HCT116 (cell line): ENCODE results near the gene DGKB. TPM values are rescaled to one million over a fixed set of nuclear protein-coding genes. Genes with fewer than 3 reads are reported as not detected.

Experiments
- ATAC-seq: fragments of 200-7000 bp; cut with Tn5 transposase; 2 replicates; pipeline ENCODE4 v1.9.1; 2020; ENCODE audit warnings: mild to moderate bottlenecking, moderate library complexity
- BruUV-seq: library from RNA; stranded (reverse); fragments of 400-500 nt; replicated peaks from 2 replicates; lab custom pipeline; 2021; lab: Mats Ljungman, UMichigan
- CTCF ChIA-PET: fragments of 300-600 bp; sonication (Branson Sonifier 250); formaldehyde crosslinking; loops from one replicate; lab custom pipeline; 2021; ENCODE audit warnings: antibody characterized with exemption; lab: Charles Lee
- POLR2A ChIA-PET: fragments of 300-600, 350-600 bp; sonication (Branson Sonifier 250); formaldehyde crosslinking; loops from one replicate; lab custom pipeline; 2021; ENCODE audit warnings: antibody characterized with exemption; lab: Charles Lee
- RAD21 ChIA-PET, 2 experiments: fragments of 300-600 bp; sonication (Branson Sonifier 250); formaldehyde crosslinking; loops; one replicate each; lab custom pipeline; 2023; ENCODE audit warnings: low total read pairs in 2 of 2; ENCODE audit not compliant: uncharacterized antibody in 2 of 2, unreplicated experiment in 2 of 2, low non-redundant PET in 1 of 2; lab: Charles Lee
- DNase-seq: peaks from one replicate; pipeline ENCODE4 v3.0.0-alpha.2; 2010; ENCODE audit warnings: low read depth, low spot score
- H2AFZ ChIP-seq: fragments of 200-600 bp; shearing (Covaris generic), sonication (generic); 2 replicates; pipeline ENCODE4 v1.6.1; 2017; ENCODE audit warnings: low read depth, mixed run types, mixed read lengths, antibody characterized with exemption, low read length; ENCODE audit not compliant: poor library complexity, severe bottlenecking
- H3K27ac ChIP-seq: 2 replicates; pipeline ENCODE4 v1.5.1; 2012; ENCODE audit warnings: low read depth, low read length
- H3K27me3 ChIP-seq: fragments of 200-600 bp; sonication (generic); 2 replicates; pipeline ENCODE4 v1.6.1; 2016; ENCODE audit warnings: mixed run types, low read length, mixed read lengths; ENCODE audit not compliant: insufficient read depth
- H3K36me3 ChIP-seq, 2 experiments: fragments of 200-500 bp in 1 of 2; fragments of 200-600 bp in 1 of 2; sonication (Bioruptor generic) in 1 of 2; sonication (generic) in 1 of 2; 2 replicates each; pipeline versions ENCODE4 v1.5.1 to v1.6.1; 2014 to 2016; ENCODE audit warnings: low read length in 2 of 2, inconsistent platforms in 1 of 2, mixed read lengths in 1 of 2, mixed run types in 1 of 2; ENCODE audit not compliant: insufficient read depth in 2 of 2, control insufficient read depth in 1 of 2
- H3K4me1 ChIP-seq, 2 experiments: fragments of 200-600 bp in 1 of 2; sonication (generic) in 1 of 2; 2 replicates each; pipeline versions ENCODE4 v1.5.1 to v1.6.1; 2012 to 2017; ENCODE audit warnings: low read length in 2 of 2, inconsistent platforms in 1 of 2, mild to moderate bottlenecking in 1 of 2, mixed read lengths in 1 of 2, mixed run types in 1 of 2, moderate library complexity in 1 of 2; ENCODE audit not compliant: insufficient read depth in 2 of 2, control insufficient read depth in 1 of 2
- H3K4me2 ChIP-seq: fragments of 200-600 bp; sonication (generic); 2 replicates; pipeline ENCODE4 v1.6.1; 2017; ENCODE audit warnings: mixed run types, low read length, mixed read lengths
- H3K4me3 ChIP-seq, 2 experiments: fragments of 200-600 bp in 1 of 2; sonication (generic) in 1 of 2; replicated peaks in 1 of 2; 2 replicates each; pipeline ENCODE4 v1.5.1; 2011 to 2016; ENCODE audit warnings: low read length in 2 of 2, control low read depth in 1 of 2, low read depth in 1 of 2, mild to moderate bottlenecking in 1 of 2, mixed read lengths in 1 of 2, mixed run types in 1 of 2
- H3K79me2 ChIP-seq: fragments of 200-600 bp; sonication (generic); 2 replicates; pipeline ENCODE4 v1.6.1; 2017; ENCODE audit warnings: mild to moderate bottlenecking, mixed run types, low read length, moderate library complexity, mixed read lengths; ENCODE audit not compliant: insufficient read depth
- H3K9ac ChIP-seq: fragments of 200-600 bp; sonication (generic); 2 replicates; pipeline ENCODE4 v1.6.1; 2016; ENCODE audit warnings: low read length, mixed read lengths
- H3K9me2 ChIP-seq: fragments of 200-600 bp; sonication (generic), shearing (Covaris generic); 2 replicates; pipeline ENCODE4 v1.6.1; 2017; ENCODE audit warnings: mixed run types, mild to moderate bottlenecking, moderate library complexity; ENCODE audit not compliant: insufficient read depth
- H3K9me3 ChIP-seq, 2 experiments: fragments of 200-500 bp in 1 of 2; fragments of 200-600 bp in 1 of 2; sonication (Bioruptor generic) in 1 of 2; sonication (generic) in 1 of 2; 2 replicates each; pipeline ENCODE4 v1.6.1; 2014 to 2017; ENCODE audit warnings: low read length in 2 of 2, mixed read lengths in 2 of 2, inconsistent platforms in 1 of 2, low read depth in 1 of 2, mild to moderate bottlenecking in 1 of 2, mixed run types in 1 of 2, moderate library complexity in 1 of 2; ENCODE audit not compliant: control insufficient read depth in 1 of 2, insufficient read depth in 1 of 2
- H4K20me1 ChIP-seq: fragments of 200-600 bp; sonication (generic), shearing (Covaris generic); 2 replicates; pipeline ENCODE4 v1.6.1; 2017; ENCODE audit warnings: mixed run types, mild to moderate bottlenecking, moderate library complexity; ENCODE audit not compliant: insufficient read depth
- CBX3 ChIP-seq: IDR thresholded peaks from 2 replicates; pipeline ENCODE4 v1.6.1; 2012; ENCODE audit warnings: low read depth
- CTCF ChIP-seq, 3 experiments: fragments of 200-600 bp in 1 of 3; sonication (generic) in 1 of 3; IDR thresholded peaks in 2 of 3; conservative IDR thresholded peaks in 1 of 3; 2 replicates each; pipeline ENCODE4 v1.5.1; 2012 to 2017; ENCODE audit warnings: low read depth in 2 of 3, low read length in 2 of 3, antibody characterized with exemption in 1 of 3, borderline replicate concordance in 1 of 3, control low read depth in 1 of 3, mild to moderate bottlenecking in 1 of 3, mixed read lengths in 1 of 3, mixed run types in 1 of 3, moderate library complexity in 1 of 3; ENCODE audit not compliant: insufficient read depth in 1 of 3
- EGR1 ChIP-seq: IDR thresholded peaks from 2 replicates; pipeline ENCODE4 v1.6.1; 2012; ENCODE audit warnings: low read depth
- EZH2 ChIP-seq: fragments of 200-600 bp; sonication (generic); IDR thresholded peaks from 2 replicates; pipeline ENCODE4 v1.6.1; 2017; ENCODE audit warnings: antibody characterized with exemption, mixed run types
- EZH2phosphoT487 ChIP-seq: fragments of 200-600 bp; IDR thresholded peaks from 2 replicates; pipeline ENCODE4 v1.6.1; 2018; ENCODE audit warnings: antibody characterized with exemption, borderline replicate concordance
- POLR2A ChIP-seq: IDR thresholded peaks from 2 replicates; pipeline ENCODE4 v1.7.0; 2011; ENCODE audit warnings: borderline replicate concordance; ENCODE audit not compliant: insufficient read depth, insufficient read length; ENCODE audit errors: extremely low read depth
- POLR2AphosphoS5 ChIP-seq: IDR thresholded peaks from 2 replicates; pipeline ENCODE4 v1.6.1; 2011; ENCODE audit warnings: mild to moderate bottlenecking, low read depth, low read length, moderate library complexity
- RAD21 ChIP-seq: IDR thresholded peaks from 2 replicates; pipeline ENCODE4 v1.6.1; 2012; ENCODE audit warnings: low read depth, mild to moderate bottlenecking
- SIN3A ChIP-seq: IDR thresholded peaks from 2 replicates; pipeline ENCODE4 v1.6.1; 2012; ENCODE audit warnings: low read depth
- SP1 ChIP-seq: IDR thresholded peaks from 2 replicates; pipeline ENCODE4 v1.6.1; 2012; ENCODE audit warnings: low read depth
- YY1 ChIP-seq: IDR thresholded peaks from 2 replicates; pipeline ENCODE4 v1.6.1; 2011; ENCODE audit warnings: low read length, low read depth, moderate library complexity, mild to moderate bottlenecking; ENCODE audit not compliant: insufficient replicate concordance; ENCODE audit errors: extremely low read depth
- ZFX ChIP-seq: fragments of 450-650 bp; IDR thresholded peaks from 2 replicates; pipeline ENCODE4 v1.6.1; 2017
- intact Hi-C: fragments of 100-400 bp; cut with micrococcal nuclease; formaldehyde crosslinking; loops from 2 replicates; pipeline ENCODE4 v1.10.0; 2022
- total RNA-seq: library from RNA; stranded (reverse); gene quantifications from one replicate; pipeline ENCODE4 v1.2.1, GENCODE V29; 2021; ENCODE audit not compliant: unreplicated experiment
- TF ChIP-seq, protein P1 (sequence below): IDR thresholded peaks from 2 replicates; pipeline ENCODE4 v1.6.1; 2011; ENCODE audit warnings: mild to moderate bottlenecking, low read length, moderate library complexity; ENCODE audit not compliant: insufficient replicate concordance; ENCODE audit errors: extremely low read depth
- TF ChIP-seq, protein P2 (sequence below): IDR thresholded peaks from 2 replicates; pipeline ENCODE4 v1.6.1; 2012

The DGKB gene
- total RNA-seq, 1 experiment from 2014 or later = 0.05 TPM

- TF ChIP-seq RAD21 (no peak), POLR2A (no peak), ZFX (no peak), SP1 (no peak), CBX3 (no peak), SIN3A (no peak), POLR2AphosphoS5 (no peak), EZH2 (no peak), EGR1 (no peak), CTCF (IDR thresholded peaks at IDR 0.05 in 2 of 3, conservative IDR thresholded peaks at IDR 0.05 in 1 of 3; ENCODE audit: borderline replicate concordance in 1 of 3, insufficient read depth in 1 of 3, low read depth in 2 of 3, low read length in 2 of 3) (no peak), EZH2phosphoT487 (no peak), YY1 (no peak)
- TF ChIP-seq, protein P1, sequence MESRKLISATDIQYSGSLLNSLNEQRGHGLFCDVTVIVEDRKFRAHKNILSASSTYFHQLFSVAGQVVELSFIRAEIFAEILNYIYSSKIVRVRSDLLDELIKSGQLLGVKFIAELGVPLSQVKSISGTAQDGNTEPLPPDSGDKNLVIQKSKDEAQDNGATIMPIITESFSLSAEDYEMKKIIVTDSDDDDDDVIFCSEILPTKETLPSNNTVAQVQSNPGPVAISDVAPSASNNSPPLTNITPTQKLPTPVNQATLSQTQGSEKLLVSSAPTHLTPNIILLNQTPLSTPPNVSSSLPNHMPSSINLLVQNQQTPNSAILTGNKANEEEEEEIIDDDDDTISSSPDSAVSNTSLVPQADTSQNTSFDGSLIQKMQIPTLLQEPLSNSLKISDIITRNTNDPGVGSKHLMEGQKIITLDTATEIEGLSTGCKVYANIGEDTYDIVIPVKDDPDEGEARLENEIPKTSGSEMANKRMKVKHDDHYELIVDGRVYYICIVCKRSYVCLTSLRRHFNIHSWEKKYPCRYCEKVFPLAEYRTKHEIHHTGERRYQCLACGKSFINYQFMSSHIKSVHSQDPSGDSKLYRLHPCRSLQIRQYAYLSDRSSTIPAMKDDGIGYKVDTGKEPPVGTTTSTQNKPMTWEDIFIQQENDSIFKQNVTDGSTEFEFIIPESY = no peak
- TF ChIP-seq, protein P2, sequence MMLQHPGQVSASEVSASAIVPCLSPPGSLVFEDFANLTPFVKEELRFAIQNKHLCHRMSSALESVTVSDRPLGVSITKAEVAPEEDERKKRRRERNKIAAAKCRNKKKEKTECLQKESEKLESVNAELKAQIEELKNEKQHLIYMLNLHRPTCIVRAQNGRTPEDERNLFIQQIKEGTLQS = no peak
- no peaks in the 10 kb centered on the region for H3K36me3 ChIP-seq
- RAD21 ChIA-PET = no interaction called here
- H3K27ac ChIP-seq = no peak overlapping the region
- no peak overlapping the region for H3K4me2 ChIP-seq
- ATAC-seq (no peak), DNase-seq (no peak)
- no peak overlapping the region for H3K4me3 ChIP-seq
- no peaks in the 10 kb centered on the region for H3K9me3 ChIP-seq
- CTCF ChIA-PET = no interaction called here
- no peak overlapping the region for H2AFZ ChIP-seq
- no peaks in the 10 kb centered on the region for H3K4me1 ChIP-seq
- H3K9me2 ChIP-seq = no peaks in the 10 kb centered on the region
- H3K79me2 ChIP-seq = no peaks in the 10 kb centered on the region
- POLR2A ChIA-PET = no interaction called here
- intact Hi-C loops = no loop called here
- H4K20me1 ChIP-seq = no peaks in the 10 kb centered on the region
- H3K9ac ChIP-seq = no peak overlapping the region
- BruUV-seq = no TSS peak
- no peaks in the 10 kb centered on the region for H3K27me3 ChIP-seq
Observed at GRCh38 chr7:14341200-14341775, 561.3 kb downstream of the DGKB start.
